ENCODE measurements around the gene FAM24B.
A peak's percentile ranks its signal among the peaks of the same experiment; 100 is the strongest.
"Not testable (repeated sequence)": the region's sequence is repeated elsewhere in the genome, so short reads cannot be mapped to it uniquely, and the experiment has no call there.

FAM24B gene

DNA sequence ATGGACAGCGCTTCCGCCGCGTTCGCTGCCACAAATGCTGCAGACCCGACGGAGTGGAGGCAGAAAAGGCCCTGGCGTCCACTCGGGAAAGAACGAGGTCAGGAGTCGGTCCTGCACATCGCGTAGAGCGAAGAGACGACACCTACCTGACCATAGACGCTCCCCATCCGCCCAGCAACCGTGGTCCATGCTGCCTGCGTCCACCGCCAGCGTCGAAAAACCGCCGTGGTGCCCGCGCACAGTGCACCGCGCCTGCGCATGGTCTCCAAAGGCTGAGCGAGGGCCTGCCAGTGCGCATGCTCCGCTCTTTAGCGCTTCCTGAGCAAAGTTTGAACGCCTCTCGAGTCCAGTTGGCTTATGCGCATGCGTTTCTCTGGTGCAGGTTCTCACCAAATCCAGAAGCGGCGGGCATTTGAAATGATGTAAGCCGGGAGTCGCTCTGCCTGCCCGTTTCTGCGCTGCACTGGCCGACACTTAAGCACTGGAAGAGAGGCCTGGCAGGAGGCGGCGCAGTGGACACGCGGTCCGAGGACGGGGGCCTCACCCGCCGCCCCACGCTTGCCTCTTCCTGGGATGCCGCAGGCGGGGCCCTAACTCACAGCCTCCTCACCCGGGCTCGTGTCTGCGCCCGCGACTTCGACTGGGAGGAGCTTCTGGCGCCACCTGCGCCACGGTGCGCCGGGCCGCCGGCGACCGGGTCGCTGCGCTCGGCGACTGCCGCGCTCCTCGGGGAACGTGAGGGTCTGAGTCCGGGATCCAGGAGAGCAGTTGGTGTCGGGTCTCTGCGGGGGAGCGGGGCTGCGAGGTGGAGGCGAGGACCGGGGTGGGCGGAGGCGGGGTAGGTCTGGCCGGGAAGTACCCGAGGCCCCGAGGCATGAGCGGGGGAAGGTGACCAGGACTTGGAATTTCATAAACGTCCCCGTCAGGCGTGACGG is at the start of gene FAM24B:
TSS of gene FAM24B (minus strand) at position 243 of the 935 bp plus-strand sequence. CDS start 29,066 bp downstream, outside the sequence.
- no peak for TF ChIP-seq CTCF (conservative IDR thresholded peaks at IDR 0.05)
- H3K27ac ChIP-seq, result peak within 1 kb of the TSS; percentile 52

DNA sequence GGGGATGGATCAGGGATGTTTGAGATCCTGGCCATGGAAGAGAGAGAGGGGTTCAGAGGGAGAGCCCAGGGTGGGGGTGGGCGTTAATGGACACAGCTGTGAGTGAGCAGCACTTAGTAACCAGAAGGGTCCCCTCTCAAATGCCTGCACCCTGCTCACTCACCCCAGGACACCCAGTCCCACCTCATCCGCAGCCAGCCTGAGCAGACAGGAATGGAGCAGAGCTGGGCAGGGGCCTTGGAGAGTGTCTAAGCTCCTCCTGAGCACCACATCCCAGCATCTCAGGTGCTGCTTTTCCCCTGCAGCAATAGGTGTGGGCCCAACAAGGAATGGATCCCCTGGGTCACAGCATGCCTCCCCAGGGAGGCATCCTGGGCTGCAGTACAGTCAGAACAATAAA is 36.3 kb upstream of the FAM24B start:
- no peak overlapping the region for H3K27ac ChIP-seq
- no peak for TF ChIP-seq CTCF (conservative IDR thresholded peaks at IDR 0.05)

GRCh38 chr10:122911889-122912484 is 32.6 kb upstream of the FAM24B start:
- H3K27ac ChIP-seq, result no peak overlapping the region
- TF ChIP-seq CTCF (conservative IDR thresholded peaks at IDR 0.05), result no peak

DNA sequence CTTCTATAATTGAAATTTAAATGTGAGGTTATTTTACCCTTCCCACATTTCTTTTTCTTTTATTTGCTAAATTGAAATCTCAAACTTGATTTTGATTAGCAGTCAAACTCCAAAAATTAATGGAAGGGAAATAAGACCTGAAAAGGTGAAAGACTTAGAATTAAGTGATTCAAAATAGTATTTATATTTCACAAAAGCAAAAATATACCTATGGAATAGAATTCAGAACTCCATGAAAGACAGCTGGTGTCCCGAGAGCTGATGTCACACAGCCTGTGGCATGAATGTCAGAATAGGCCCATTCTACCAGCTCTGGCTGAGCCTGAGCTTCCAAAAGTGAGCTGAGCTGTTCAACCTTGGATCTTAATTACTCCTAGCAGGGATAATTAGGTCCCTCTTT is 30.9 kb upstream of the FAM24B start, which contains the start of gene FAM24A:
TSS of gene FAM24A (plus strand) at position 301 of the 400 bp plus-strand sequence. CDS start 1,025 bp downstream, outside the sequence.
- H3K27ac ChIP-seq, result no peak within 1 kb of the TSS
- no peak for TF ChIP-seq CTCF (conservative IDR thresholded peaks at IDR 0.05)

DNA sequence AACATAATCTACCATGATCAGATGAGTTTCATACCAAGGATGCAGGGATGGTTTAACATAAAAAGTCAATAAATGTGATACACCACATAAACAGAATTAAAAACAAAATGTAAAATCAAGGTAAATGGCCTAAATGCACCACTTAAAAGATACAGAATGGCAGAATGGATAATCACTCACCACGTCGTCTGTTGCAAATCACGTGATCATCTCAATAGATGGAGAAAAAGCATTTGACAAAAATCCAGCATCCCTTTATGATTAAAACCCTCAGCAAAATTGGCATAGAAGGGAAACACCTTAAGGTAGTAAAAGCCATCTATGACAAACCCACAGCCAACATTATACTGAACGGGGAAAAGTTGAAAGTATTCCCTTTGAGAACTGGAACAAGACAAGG is 24.5 kb upstream of the FAM24B start:
- not testable (repeated sequence) for H3K27ac ChIP-seq

DNA sequence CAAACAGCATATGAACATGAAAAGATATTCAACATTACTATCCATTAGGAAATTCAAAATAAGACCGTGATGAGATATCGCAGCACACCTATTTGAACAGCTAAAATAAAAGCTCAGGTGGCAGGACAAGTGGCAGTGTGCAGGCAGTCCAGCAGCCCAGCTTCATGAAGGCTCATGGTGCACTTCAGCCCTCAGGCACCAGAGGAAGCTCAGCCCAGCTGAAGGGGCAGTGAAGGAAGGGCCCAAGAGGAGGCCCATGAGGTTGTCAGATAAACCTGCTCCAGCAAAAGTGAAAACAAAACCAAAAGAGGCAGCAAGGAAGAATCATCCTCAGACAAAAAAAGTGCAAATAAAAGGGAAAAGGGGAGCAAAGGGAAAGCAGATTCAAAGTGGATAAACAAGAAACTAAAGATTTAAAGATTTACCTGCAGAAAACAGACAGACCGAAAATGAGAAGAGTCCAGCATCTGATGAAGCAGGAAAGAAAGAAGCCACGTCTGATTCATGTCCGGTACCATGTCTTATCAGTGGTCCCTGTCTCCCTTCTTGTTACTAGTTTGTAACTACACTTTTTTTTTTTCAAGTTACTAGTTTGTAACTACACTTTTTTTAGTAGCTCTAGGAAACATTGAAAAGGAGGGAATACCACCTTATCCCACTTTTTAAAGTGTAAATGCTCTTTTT is 15.0 kb upstream of the FAM24B start:
- no peak for TF ChIP-seq CTCF (conservative IDR thresholded peaks at IDR 0.05)

DNA sequence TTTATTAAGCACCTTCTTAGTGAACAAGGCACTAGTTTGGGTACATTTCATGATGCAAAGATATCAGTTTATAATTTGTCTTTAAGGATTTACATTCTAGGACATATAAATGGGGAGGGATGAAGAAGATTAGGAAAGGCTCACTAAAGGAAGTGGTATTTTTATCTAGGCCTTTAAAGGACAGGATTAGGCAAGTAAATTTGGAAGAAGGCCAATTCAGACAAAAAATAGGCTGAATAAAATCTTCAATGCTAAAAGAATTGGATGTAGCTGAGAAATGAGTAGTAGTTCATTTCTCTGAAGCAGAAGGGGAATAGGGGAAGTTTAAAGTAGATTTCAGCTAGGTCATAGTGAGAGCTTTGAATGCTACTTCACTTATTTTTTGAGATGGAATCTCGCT is 4.8 kb upstream of the FAM24B start:
- no peak for TF ChIP-seq CTCF (conservative IDR thresholded peaks at IDR 0.05)
- H3K27ac ChIP-seq, result no peak overlapping the region

More for the DNA sequence above, 15.0 kb upstream of the FAM24B start:
- no peak overlapping the region for H3K27ac ChIP-seq

All from VCaP (cell line).